GM12874 (cell line): Measurements from ENCODE around the gene OTUD3.
A peak's percentile ranks its signal among the peaks of the same experiment; 100 is the strongest.

Source experiments
- TF ChIP-seq, protein P1 (sequence below): IDR thresholded peaks from 2 replicates; pipeline ENCODE4 v1.5.1; 2011; ENCODE audit warnings: low read depth, mild to moderate bottlenecking, control low read depth, low read length, moderate library complexity; ENCODE audit not compliant: insufficient read depth

The OTUD3 gene

GRCh38 chr1:19907456-19907855 lies 25.3 kb downstream of the OTUD3 start:
- TF ChIP-seq, protein P1, sequence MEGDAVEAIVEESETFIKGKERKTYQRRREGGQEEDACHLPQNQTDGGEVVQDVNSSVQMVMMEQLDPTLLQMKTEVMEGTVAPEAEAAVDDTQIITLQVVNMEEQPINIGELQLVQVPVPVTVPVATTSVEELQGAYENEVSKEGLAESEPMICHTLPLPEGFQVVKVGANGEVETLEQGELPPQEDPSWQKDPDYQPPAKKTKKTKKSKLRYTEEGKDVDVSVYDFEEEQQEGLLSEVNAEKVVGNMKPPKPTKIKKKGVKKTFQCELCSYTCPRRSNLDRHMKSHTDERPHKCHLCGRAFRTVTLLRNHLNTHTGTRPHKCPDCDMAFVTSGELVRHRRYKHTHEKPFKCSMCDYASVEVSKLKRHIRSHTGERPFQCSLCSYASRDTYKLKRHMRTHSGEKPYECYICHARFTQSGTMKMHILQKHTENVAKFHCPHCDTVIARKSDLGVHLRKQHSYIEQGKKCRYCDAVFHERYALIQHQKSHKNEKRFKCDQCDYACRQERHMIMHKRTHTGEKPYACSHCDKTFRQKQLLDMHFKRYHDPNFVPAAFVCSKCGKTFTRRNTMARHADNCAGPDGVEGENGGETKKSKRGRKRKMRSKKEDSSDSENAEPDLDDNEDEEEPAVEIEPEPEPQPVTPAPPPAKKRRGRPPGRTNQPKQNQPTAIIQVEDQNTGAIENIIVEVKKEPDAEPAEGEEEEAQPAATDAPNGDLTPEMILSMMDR: no peak

GRCh38 chr1:19909392-19909791 lies 27.2 kb downstream of the OTUD3 start:
- TF ChIP-seq, protein P1: no peak

DNA sequence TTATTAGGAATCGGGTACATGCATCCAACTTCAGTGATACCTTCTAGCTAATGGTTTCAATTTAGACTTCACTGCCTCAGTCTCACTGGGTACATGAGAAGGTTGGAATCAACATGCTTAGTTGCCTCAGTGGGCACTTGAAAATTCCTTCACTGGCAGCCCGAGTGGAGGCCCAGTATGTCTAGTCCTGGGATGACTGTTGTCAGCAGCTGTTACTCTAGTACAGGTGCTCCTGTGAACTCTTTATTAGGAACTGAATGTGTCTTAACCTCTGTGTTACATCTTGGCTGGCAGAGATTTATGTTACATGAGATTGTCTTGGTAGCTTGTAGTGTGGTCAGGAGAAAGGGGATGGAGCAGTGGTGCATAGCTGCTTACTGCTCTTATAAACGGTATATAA lies 27.8 kb downstream of the OTUD3 start:
- TF ChIP-seq, protein P1: no peak

GRCh38 chr1:19910650-19911049 lies 28.5 kb downstream of the OTUD3 start:
- TF ChIP-seq, protein P1: no peak

GRCh38 chr1:19918057-19918456 lies 35.9 kb downstream of the OTUD3 start:
- TF ChIP-seq, protein P1: peak; percentile 84

DNA sequence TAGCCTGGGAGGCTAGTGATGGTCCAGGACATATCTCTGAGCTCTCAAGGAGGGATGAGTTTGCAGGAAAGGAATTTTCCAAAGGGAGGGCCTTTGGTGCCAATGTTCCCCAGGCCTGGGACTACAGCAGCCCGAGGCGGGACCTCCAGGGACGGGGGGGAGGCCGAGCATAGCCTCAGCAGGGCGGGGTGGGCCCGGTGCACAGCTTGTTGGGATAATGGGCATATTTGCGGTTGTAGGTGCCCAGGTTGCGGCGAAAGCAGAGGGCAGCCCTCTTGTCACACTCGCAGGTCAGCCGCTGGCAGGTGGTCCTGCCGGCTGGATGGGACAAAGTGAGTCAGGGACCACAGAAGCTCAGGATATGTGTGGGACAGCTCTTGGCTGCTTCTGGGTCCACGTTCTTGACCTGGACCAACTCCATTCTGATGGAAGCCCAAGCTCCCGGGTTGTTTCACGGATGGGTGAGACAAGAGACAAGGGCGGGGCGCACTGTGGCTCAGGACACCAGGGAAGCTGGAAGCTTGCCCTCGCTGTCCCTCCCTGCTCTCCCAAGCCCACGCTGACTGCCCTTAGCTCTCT lies 38.0 kb downstream of the OTUD3 start:
- TF ChIP-seq, protein P1: no peak

GRCh38 chr1:19921310-19921709 lies 39.1 kb downstream of the OTUD3 start:
- TF ChIP-seq, protein P1: no peak
